RWPE2 (cell line): ENCODE results near the gene SNRNP70.

Source experiments
- ATAC-seq: fragments of 200-7000 bp; cut with Tn5 transposase; 3 replicates; pipeline ENCODE4 v1.9.1; 2021; ENCODE audit warnings: low read depth
- DNase-seq: peaks from one replicate; pipeline ENCODE4 v3.0.0-alpha.2; 2020; ENCODE audit warnings: low spot score
- H3K27ac ChIP-seq: fragments of 450-650 bp; 2 replicates; pipeline ENCODE4 v1.5.1; 2017; ENCODE audit warnings: mild to moderate bottlenecking; ENCODE audit not compliant: poor library complexity, severe bottlenecking
- H3K27me3 ChIP-seq: fragments of 250-450 bp; sonication (Bioruptor Pico); 2 replicates; pipeline ENCODE4 v1.5.1; 2021; ENCODE audit warnings: mild to moderate bottlenecking, moderate library complexity; ENCODE audit not compliant: insufficient read depth, poor library complexity, severe bottlenecking
- H3K36me3 ChIP-seq: fragments of 250-450 bp; sonication (Bioruptor Pico); 2 replicates; pipeline ENCODE4 v1.5.1; 2020; ENCODE audit warnings: low read depth, mild to moderate bottlenecking, moderate library complexity
- H3K4me1 ChIP-seq: fragments of 250-450 bp; sonication (Bioruptor Pico); 2 replicates; pipeline ENCODE4 v1.5.1; 2021; ENCODE audit warnings: mild to moderate bottlenecking, moderate library complexity; ENCODE audit not compliant: insufficient read depth, poor library complexity, severe bottlenecking
- H3K4me3 ChIP-seq: fragments of 250-450 bp; sonication (Bioruptor Pico); 2 replicates; pipeline ENCODE4 v1.5.1; 2021; ENCODE audit warnings: mild to moderate bottlenecking, moderate library complexity; ENCODE audit not compliant: severe bottlenecking
- H3K9me3 ChIP-seq: fragments of 250-450 bp; sonication (Bioruptor Pico); 2 replicates; pipeline ENCODE4 v1.5.1; 2021; ENCODE audit warnings: mild to moderate bottlenecking, moderate library complexity; ENCODE audit not compliant: severe bottlenecking
- CTCF ChIP-seq: fragments of 450-650 bp; IDR thresholded peaks from one replicate; pipeline ENCODE4 v1.5.1; 2017; ENCODE audit warnings: mild to moderate bottlenecking, moderate library complexity; ENCODE audit not compliant: poor library complexity, severe bottlenecking

SNRNP70 gene

GRCh38 chr19:49148044-49148682, 62.9 kb downstream of the SNRNP70 start:
- Histone ChIP-seq H3K4me3 (no peak overlapping the region), H3K27me3 (no peaks in the 10 kb centered on the region), H3K4me1 (no peaks in the 10 kb centered on the region), H3K36me3 (no peaks in the 10 kb centered on the region), H3K27ac (no peak overlapping the region), H3K9me3 (no peaks in the 10 kb centered on the region)
- DNase-seq (no peak), ATAC-seq (no peak)
- TF ChIP-seq CTCF: no peak

- Histone ChIP-seq H3K27ac (peak overlapping the region; percentile 55), H3K4me1 (no peaks in the 10 kb centered on the region), H3K27me3 (no peaks in the 10 kb centered on the region), H3K4me3 (peak overlapping the region; percentile 49), H3K36me3 (no peaks in the 10 kb centered on the region), H3K9me3 (no peaks in the 10 kb centered on the region)
- no peak for TF ChIP-seq CTCF
- ATAC-seq (peak; percentile 61), DNase-seq (peak; percentile 100)
These were observed 63.8 kb downstream of the SNRNP70 start for GRCh38 chr19:49148784-49149651.

GRCh38 chr19:49149652-49150105, 64.4 kb downstream of the SNRNP70 start:
- H3K27me3 ChIP-seq: no peaks in the 10 kb centered on the region

GRCh38 chr19:49150106-49150943, 65.1 kb downstream of the SNRNP70 start:
- H3K36me3 ChIP-seq: no peaks in the 10 kb centered on the region
- H3K27me3 ChIP-seq: no peaks in the 10 kb centered on the region
- no peaks in the 10 kb centered on the region for H3K9me3 ChIP-seq
- peak; percentile 86 for DNase-seq
- peak; percentile 37 for ATAC-seq
- peak overlapping the region; percentile 49 for H3K4me3 ChIP-seq
- no peak for TF ChIP-seq CTCF
- peak overlapping the region; percentile 55 for H3K27ac ChIP-seq
- no peaks in the 10 kb centered on the region for H3K4me1 ChIP-seq

More at GRCh38 chr19:49149652-49150105, 64.4 kb downstream of the SNRNP70 start:
- no peaks in the 10 kb centered on the region for H3K36me3 ChIP-seq
- DNase-seq (no peak), ATAC-seq (peak; percentile 7; the same call in 2 of the 3 replicates)
- no peaks in the 10 kb centered on the region for H3K4me1 ChIP-seq
- no peak for TF ChIP-seq CTCF
- peak overlapping the region; percentile 55 for H3K27ac ChIP-seq
- no peaks in the 10 kb centered on the region for H3K9me3 ChIP-seq
- H3K4me3 ChIP-seq: peak overlapping the region; percentile 49
